Medulla oblongata (tissue), 1 donor: ENCODE measurements around the gene SSH3.

Experiments used
- DNase-seq: peaks from one replicate; pipeline ENCODE4 v3.0.0-alpha.2; 2015; ENCODE audit errors: extremely low spot score

The SSH3 gene, protein sequence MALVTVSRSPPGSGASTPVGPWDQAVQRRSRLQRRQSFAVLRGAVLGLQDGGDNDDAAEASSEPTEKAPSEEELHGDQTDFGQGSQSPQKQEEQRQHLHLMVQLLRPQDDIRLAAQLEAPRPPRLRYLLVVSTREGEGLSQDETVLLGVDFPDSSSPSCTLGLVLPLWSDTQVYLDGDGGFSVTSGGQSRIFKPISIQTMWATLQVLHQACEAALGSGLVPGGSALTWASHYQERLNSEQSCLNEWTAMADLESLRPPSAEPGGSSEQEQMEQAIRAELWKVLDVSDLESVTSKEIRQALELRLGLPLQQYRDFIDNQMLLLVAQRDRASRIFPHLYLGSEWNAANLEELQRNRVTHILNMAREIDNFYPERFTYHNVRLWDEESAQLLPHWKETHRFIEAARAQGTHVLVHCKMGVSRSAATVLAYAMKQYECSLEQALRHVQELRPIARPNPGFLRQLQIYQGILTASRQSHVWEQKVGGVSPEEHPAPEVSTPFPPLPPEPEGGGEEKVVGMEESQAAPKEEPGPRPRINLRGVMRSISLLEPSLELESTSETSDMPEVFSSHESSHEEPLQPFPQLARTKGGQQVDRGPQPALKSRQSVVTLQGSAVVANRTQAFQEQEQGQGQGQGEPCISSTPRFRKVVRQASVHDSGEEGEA

DNA sequence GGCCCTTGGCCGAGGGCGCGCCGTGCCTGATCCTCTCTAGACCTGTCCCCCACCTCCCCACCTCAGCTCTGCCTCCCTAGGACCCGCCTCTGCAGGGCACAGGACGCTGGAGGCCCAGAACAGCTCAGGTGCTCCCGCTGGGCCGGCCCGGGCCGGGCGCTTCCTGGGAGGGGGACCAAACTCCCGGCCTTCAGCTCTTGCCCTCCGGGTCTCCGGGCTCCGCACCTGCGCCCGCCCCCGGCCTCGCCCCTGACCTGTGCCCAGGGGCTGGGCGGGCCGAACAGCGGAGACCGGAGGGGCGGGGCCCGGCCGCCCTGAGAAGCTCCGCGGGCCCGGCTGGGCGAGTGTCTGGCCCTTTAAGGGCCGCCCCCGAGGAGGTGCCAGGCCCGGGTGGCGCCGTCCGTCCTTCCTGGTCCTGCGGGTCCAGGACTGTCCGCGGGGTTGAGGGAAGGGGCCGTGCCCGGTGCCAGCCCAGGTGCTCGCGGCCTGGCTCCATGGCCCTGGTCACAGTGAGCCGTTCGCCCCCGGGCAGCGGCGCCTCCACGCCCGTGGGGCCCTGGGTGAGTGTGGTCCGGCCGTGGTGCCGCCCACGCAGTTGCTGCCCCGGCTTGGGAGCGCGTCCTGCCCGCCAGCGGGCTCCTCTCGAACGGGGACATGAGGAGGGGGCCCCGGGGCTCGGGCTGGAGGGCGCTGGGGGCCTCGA, at the start of gene SSH3:
Gene SSH3, plus strand, starts transcription at position 399 of the 703 bp plus-strand sequence. Its CDS starts 96 bp downstream, at position 495.
- DNase-seq: peak; percentile 86

DNA sequence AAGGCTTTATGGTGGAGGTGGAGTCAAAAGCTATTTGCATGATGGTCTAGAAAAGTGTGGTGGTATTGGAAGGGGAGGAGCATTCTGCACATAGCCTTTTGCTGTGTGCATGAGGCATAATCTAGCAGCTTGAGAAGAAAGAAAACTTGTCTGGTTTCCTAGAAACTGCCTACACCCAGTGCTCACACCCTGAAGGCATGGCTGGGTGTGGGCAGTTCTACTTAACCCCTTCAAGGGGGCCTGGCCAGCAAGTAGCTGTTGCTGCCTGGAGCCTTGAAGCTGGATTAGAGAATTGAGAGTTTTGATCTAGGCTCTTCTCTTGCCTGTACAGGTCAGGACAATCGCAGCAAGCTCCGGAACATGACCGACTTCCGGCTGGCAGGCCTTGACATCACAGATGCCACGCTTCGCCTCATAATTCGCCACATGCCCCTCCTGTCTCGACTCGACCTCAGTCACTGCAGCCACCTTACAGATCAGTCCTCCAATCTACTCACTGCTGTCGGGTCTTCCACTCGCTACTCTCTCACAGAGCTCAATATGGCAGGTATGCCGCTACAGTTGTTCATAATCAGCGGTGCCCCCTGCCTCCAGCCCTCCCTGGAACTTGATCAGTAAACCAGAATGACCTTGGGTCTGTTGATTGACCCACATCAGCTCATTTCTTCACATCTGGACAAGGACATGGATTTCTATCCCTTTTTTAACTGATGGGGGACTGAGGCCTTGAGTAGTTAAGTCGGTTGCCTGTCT, 49.3 kb upstream of the SSH3 start:
- no peak for DNase-seq

DNA sequence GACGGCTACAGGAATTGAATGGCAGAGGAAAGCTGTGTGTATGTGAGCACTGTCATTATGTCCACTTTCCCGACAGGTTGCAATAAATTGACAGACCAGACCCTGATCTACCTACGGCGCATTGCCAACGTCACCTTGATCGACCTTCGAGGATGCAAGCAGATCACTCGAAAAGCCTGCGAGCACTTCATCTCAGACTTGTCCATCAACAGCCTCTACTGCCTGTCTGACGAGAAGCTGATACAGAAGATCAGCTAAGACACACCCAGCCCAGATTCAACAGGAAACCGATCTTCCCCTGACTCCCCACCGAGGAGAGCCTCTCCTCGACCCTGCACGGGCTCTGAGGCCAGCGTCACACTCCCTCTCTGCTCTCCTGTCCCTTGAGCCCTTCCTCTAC, 48.5 kb upstream of the SSH3 start:
- no peak for DNase-seq

- DNase-seq: no peak
Measured at GRCh38 chr11:67255353-67255752, 48.0 kb upstream of the SSH3 start.

DNA sequence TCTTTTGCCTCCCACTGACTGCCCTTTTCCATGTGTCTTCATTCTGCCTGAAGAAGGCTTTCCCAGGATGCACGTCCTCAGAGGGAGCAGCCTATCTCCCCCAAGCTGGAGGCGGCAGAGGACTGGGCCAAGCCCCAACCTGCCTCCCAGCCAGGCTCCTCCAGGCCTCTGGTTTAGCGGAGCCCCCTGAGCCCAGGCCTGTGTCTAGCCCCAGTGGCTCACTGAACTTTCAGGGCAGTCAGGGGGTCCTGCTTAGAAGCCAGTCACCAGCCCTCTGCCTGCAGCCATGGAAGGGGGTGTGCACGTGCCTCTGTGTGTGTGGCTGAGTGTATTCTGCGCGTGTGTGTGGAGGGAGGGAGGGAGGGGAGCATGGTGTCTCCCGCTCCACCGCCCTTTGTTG, 47.5 kb upstream of the SSH3 start:
- no peak for DNase-seq

GRCh38 chr11:67256477-67257135, 46.7 kb upstream of the SSH3 start:
- no peak for DNase-seq

- DNase-seq: no peak
Measured at GRCh38 chr11:67260406-67260805, 42.9 kb upstream of the SSH3 start.

GRCh38 chr11:67260885-67261639, 42.3 kb upstream of the SSH3 start:
- peak; percentile 65 for DNase-seq

GRCh38 chr11:67261640-67261945, 41.7 kb upstream of the SSH3 start:
- DNase-seq: no peak

- no peak for DNase-seq
Measured at GRCh38 chr11:67261946-67262681, 41.2 kb upstream of the SSH3 start.

- peak; percentile 90 for DNase-seq
Measured at GRCh38 chr11:67262731-67263675, 40.3 kb upstream of the SSH3 start.

- no peak for DNase-seq
Measured at GRCh38 chr11:67264260-67264659, 39.1 kb upstream of the SSH3 start.

- DNase-seq: no peak
Measured at GRCh38 chr11:67264877-67265632, 38.3 kb upstream of the SSH3 start.

DNA sequence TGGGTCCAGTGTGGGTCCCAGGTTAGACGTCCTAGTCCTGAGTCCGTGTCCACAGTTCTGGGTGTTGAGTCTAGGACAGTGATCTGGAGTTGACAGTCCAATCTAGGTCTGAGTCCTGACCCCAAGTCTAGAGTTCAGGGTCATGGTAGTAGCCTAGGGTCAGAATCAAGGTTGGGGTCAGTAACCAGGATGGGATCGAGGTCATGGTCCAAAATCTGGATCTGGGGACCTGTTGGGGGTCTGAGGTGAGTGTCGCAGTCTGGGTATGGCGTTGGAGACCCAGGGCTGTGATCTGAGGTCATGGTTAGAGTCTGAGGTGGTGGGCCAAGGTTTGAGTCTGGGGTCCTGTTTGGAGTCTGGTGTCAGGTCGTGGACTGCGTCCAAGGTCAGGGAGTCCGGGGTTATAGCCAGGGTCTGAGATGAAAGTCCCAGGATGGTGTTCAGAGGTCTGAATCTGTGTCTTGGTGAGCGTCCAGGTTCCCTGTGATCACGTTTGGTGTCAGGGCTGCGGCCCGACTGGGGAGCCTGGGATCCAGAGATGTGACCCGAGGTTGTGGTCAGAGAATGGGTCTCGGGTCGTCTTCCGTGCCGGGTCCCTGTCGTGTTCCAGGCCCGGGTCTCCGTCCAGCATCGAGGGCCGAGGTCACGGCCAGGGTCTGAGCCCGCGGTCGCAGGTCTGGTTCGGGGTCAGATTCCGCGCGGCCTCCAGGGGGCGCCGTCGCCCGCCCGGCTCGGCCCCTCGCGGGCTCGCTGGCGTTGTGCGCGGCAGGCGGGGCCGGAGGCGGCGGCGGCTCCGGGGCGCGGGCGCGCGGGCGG, 37.5 kb upstream of the SSH3 start:
- peak; percentile 69 for DNase-seq

GRCh38 chr11:67266449-67267187, 36.7 kb upstream of the SSH3 start, which contains the start of gene GRK2:
Gene GRK2 (plus strand): TSS chr11:67266473. CDS start chr11:67266700, 227 bp downstream.
- DNase-seq: no peak
